HG03565 (cell line): Measurements from ENCODE around the gene UNC5B.
"Not testable (repeated sequence)": the region's sequence is repeated elsewhere in the genome, so short reads cannot be mapped to it uniquely, and the experiment has no call there.

Experiments
- ATAC-seq: cut with Tn5 transposase; IDR thresholded peaks from one replicate; pipeline ENCODE4 v1.9.1; 2021; ENCODE audit warnings: mild to moderate bottlenecking, moderate library complexity; ENCODE audit not compliant: unreplicated experiment

Gene UNC5B

DNA sequence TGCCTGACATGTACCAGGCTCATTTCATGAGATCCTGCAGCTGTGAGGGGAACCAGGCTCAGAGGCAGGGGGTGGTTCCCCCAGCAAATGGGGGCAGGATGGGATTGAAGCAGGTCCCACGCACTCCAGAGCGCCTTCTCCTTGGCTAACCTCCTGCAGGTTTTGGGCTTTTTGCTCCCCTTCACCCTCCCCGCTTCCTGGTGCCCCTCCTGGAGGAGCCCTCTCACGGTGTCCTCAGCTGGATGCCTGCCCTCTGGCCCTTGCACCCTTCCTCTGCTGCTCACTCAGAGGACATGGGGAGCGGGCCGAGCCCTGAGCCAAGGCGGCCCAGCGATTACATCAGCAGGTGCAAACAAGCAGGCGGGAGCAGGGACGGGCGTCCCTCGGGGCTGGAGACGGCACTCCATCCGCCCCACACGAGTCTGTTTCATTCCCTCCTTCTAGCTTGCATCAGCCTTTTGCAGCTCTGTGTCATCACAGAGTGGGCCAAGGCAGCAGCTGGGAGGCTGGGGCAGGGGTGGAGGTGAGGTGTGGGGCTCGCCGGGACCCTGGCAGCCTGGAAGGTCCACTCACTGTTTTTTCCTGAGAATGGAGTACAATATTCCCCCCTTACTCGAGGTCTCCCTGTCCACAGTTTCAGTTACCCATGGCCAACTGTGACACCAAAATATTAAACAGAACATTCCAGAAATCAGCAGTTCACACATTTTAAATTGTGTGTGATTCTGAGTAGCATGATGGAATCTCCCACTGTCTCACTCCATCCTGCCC, 54.0 kb downstream of the UNC5B start:
- no peak for ATAC-seq

- ATAC-seq = no peak
Observed at GRCh38 chr10:71266918-71267442, 54.6 kb downstream of the UNC5B start.

GRCh38 chr10:71267508-71268240, 55.3 kb downstream of the UNC5B start:
- ATAC-seq = no peak

DNA sequence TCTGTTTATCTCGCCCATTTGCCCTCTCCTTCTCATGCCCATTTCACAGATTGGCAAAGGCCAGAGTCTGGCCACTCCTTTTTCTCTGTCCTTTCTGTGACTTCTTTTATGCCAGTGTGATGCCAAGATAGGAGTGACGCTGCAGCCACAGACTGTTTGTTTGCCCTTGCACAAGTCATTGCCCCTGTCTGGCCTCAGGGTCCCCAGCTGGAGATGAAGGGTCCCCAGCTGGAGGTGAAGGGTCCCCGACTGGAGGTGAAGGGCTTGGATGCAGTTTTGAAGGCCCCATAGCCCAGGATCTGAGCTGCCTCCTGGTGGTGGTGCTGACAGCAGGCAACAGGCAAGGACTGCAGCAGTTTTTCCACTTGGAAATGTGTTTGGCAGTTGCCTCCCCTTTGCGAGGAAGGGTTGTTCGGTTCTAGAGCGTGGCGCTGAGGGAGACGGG, 55.9 kb downstream of the UNC5B start:
- no peak for ATAC-seq

GRCh38 chr10:71268758-71269157, 56.4 kb downstream of the UNC5B start:
- no peak for ATAC-seq

- ATAC-seq = no peak
Observed at GRCh38 chr10:71269301-71270288, 57.2 kb downstream of the UNC5B start.

GRCh38 chr10:71270301-71271220, 58.2 kb downstream of the UNC5B start:
- no peak for ATAC-seq

DNA sequence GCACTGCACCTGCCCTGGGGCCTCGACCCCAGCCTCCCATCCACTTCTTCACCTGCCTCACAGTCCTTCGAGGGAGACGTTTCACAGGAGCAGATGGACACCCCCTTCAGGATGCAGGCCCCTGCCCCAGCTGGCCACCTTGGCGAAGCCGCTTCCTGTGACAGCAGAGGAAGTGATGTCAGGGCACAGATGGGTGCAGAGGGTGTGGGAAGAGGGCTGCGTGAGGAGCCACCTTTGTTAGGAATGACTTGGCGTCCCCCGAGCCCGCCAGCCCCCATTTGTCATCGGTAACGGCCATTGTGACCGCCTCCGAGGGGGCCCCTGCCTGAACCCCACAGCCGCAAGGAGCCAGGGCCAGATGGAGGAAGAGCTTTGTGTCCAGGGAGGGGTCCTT, 59.3 kb downstream of the UNC5B start:
- no peak for ATAC-seq

GRCh38 chr10:71272056-71272771, 59.8 kb downstream of the UNC5B start:
- no peak for ATAC-seq

DNA sequence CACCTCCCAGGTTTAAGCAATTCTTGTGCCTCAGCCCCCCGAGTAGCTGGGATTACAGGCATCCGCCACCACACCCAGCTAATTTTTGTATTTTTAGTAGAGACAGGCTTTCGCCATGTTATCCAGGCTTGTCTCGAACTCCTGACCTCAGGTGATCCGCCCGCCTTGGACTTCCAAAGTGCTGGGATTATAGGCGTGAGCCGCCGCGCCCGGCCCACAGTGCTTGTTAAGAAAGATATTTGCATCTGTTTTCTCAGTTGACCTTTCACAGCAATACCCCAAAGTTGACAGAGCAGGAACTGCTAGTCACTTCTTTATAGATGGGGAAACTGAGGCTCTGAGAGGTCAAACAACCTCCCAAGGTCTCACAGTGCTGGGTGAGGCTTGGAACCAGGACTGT, 60.6 kb downstream of the UNC5B start:
- ATAC-seq = not testable (repeated sequence)

GRCh38 chr10:71273506-71273905, 61.1 kb downstream of the UNC5B start:
- ATAC-seq = no peak

DNA sequence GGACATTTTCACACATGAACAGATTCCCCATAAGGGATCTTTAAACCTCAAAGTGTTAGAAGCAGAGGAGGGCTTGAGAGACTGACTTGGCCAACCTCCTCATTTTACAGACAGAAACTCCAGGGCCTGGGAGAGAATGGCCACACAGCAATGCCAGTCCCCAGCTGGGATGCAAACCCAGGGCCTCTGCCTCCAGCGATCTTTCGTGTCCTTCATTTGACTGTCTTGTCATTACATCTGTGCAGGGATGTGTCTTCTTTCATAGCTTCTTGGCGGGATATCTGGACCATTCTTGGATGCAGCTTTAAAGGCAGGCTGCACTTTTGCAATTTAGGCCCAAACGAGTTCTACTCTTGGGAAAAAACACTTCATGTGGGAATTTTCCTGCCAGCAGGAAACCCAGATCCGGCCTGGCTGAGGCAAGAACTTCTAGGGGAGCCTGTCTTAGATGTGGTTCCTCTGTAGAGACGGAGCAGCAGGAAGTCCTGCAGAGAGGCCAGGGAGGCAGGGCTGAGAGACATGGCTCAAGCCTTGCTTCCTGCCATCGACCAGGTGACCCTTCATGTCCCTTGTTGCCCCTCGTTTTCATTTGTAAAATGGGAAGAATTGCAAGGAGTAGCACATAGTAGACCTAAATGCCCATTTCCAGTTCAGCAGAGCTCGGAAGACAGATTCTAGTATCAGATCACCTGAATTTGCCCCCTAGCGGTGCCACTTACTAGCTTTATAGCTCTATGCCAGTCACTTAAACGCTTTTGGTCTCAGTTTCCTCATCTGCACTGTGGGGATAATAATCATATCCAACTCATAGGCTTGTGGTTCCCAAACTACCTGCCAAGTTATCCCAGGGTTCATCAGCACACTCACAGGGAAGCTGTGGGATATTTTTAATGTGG, 62.8 kb downstream of the UNC5B start:
- no peak for ATAC-seq

- no peak for ATAC-seq
Observed at GRCh38 chr10:71276873-71277272, 64.5 kb downstream of the UNC5B start.

GRCh38 chr10:71277914-71278665, 65.7 kb downstream of the UNC5B start:
- ATAC-seq = no peak

DNA sequence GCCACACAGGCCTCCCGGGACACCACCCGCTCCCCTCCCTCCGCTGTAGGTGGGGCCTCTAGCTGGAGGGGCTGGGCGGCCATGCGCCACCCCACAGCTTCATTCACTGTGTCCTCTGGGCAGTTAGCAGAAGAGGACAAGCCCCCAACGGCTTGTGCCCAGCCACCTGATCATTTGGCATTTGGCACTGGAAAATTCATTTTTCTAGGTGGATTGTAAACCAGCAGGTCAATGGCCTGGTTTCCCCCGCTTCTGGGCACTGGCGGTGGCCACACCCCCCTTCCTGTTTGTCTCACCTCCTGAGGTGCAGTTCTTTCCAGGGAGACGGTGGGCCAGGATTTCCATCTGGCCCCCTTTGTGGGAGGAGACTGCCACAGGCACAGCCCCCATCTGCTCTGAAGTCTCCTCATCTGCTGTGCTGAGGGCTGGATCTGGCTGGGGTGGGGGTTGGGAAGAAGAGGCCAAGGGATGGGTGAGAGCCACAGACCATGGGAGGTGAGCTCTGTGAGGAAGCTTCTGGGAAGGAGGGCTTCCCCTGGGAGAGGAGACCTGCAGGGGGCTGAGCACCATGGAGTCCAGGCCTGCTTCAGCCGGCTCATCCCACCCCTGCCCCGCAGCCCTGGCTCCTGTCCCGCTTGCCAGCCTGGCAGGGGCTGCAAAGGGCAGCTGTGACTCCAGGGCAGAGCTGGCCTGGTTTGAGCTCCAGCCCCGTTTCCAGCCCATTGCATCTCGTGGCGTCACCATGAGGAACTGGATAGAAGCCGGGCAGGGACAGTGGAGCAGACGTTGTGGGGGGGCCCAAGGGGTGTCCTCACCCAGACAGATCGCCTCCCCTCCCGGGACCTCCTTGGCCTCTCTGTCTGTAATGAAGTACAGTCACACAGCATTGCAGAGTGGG, 66.6 kb downstream of the UNC5B start:
- ATAC-seq = no peak

DNA sequence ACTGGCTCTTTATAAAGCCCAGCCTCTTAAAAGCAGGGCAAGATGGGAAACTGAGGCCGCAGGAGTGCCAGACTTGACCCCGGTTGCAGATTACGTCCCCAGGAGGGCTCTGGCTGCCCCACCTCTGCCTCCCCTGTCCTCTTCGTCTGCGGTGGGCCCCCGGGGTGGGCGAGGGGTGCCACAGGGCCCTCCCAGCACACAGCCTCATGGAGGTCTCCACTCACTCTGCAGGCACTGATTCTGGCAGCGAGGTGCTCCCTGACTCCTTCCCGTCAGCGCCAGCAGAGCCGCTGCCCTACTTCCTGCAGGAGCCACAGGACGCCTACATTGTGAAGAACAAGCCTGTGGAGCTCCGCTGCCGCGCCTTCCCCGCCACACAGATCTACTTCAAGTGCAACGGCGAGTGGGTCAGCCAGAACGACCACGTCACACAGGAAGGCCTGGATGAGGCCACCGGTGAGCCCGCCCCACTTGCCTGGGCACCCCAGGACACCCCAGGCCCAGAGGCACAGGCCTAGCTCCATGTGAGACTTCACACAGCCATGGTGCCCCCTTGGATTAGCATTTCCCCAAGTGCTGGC, 67.3 kb downstream of the UNC5B start:
- no peak for ATAC-seq
